ENCODE data around the gene ERICH6B. TPM values are rescaled to one million over a fixed set of nuclear protein-coding genes. Genes with fewer than 3 reads are reported as not detected.

Gene ERICH6B
- total RNA-seq, 2 experiments from 2014 or later, result not detected

DNA sequence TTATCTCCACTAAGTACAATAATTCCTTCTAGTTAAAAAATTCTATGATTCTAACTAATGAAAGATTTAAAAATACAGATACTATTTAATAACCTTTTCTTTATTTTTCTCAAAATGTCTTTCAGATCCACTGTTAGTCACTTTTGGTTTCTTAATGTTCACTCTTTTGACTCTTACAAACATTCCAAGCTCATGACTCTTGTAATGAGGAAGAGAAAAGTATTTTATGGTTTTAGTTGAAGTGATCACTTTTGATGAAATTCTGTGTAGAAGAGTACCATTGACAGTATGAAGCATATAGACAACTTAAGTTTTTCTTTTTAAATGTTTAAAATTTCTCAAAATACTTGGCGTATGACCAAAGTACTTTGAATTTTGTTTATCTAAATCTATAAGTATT, 123.0 kb downstream of the ERICH6B start:
- Mint-ChIP-seq H3K27me3 (no peaks in the 10 kb centered on the region), H3K36me3 (ENCODE audit: low read depth) (peaks cover 73% of the 10 kb centered on the region), H3K9me3 (no peaks in the 10 kb centered on the region), H3K4me1 (ENCODE audit: low read depth) (no peaks in the 10 kb centered on the region), H3K27ac (no peak overlapping the region), H3K4me3 (no peak overlapping the region)
- Histone ChIP-seq H3K4me1 (ENCODE audit: insufficient read depth, low read length) (no peaks in the 10 kb centered on the region), H3K27me3 (ENCODE audit: control insufficient read depth in 1 of 2, insufficient read depth in 2 of 2, low read length in 2 of 2) (no peaks in the 10 kb centered on the region), H3K4me3 (ENCODE audit: low read length) (no peak overlapping the region), H3K9me3 (ENCODE audit: control insufficient read depth in 1 of 2, insufficient read depth in 1 of 2, low read length in 2 of 2) (no peaks in the 10 kb centered on the region), H3K36me3 (ENCODE audit: insufficient read depth, low read length) (peaks cover 42% of the 10 kb centered on the region), H3K27ac (ENCODE audit: low read depth in 1 of 2, low read length in 2 of 2) (no peak overlapping the region)
- CTCF ChIA-PET, result interaction anchor here (0.6 to 1.2 kb wide), 2 partner anchors 445 to 478 kb away, joined by 3 read pairs; no protein-coding TSS in a partner anchor
- POLR2A ChIA-PET, result no interaction called here
- ATAC-seq (ENCODE audit: poor library complexity) (no peak), DNase-seq (no peak)
- TF ChIP-seq, protein P1, sequence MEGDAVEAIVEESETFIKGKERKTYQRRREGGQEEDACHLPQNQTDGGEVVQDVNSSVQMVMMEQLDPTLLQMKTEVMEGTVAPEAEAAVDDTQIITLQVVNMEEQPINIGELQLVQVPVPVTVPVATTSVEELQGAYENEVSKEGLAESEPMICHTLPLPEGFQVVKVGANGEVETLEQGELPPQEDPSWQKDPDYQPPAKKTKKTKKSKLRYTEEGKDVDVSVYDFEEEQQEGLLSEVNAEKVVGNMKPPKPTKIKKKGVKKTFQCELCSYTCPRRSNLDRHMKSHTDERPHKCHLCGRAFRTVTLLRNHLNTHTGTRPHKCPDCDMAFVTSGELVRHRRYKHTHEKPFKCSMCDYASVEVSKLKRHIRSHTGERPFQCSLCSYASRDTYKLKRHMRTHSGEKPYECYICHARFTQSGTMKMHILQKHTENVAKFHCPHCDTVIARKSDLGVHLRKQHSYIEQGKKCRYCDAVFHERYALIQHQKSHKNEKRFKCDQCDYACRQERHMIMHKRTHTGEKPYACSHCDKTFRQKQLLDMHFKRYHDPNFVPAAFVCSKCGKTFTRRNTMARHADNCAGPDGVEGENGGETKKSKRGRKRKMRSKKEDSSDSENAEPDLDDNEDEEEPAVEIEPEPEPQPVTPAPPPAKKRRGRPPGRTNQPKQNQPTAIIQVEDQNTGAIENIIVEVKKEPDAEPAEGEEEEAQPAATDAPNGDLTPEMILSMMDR (IDR thresholded peaks at IDR 0.05), result no peak
- intact Hi-C loops (cut with DNase I, micrococcal nuclease), result loop anchor here in 1 of 2 experiments (5.0 kb wide), 1 partner anchor 445 kb away; no protein-coding TSS in a partner anchor

Other genes with a start within 250 kb of the ERICH6B start
- gene SLC25A30, start 197.4 kb downstream of the ERICH6B start, total RNA-seq, result 10 to 100 TPM; 23.2 to 28.6 TPM
- 10 to 100 TPM; 52.8 to 57.0 TPM for gene COG3, start 150.8 kb downstream of the ERICH6B start, total RNA-seq
- gene CBY2, start 86.6 kb upstream of the ERICH6B start, total RNA-seq, result not detected
- gene SIAH3, start 236.0 kb upstream of the ERICH6B start, total RNA-seq, result 1 to 10 TPM; 1.3 to 1.6 TPM